HG03342 (cell line): ENCODE data around the gene MRPL2.
"Not testable (repeated sequence)": the region's sequence is repeated elsewhere in the genome, so short reads cannot be mapped to it uniquely, and the experiment has no call there.

ENCODE experiments used
- ATAC-seq: cut with Tn5 transposase; IDR thresholded peaks from one replicate; pipeline ENCODE4 v1.9.1; 2021; ENCODE audit warnings: mild to moderate bottlenecking, moderate library complexity; ENCODE audit not compliant: unreplicated experiment

The MRPL2 gene

DNA sequence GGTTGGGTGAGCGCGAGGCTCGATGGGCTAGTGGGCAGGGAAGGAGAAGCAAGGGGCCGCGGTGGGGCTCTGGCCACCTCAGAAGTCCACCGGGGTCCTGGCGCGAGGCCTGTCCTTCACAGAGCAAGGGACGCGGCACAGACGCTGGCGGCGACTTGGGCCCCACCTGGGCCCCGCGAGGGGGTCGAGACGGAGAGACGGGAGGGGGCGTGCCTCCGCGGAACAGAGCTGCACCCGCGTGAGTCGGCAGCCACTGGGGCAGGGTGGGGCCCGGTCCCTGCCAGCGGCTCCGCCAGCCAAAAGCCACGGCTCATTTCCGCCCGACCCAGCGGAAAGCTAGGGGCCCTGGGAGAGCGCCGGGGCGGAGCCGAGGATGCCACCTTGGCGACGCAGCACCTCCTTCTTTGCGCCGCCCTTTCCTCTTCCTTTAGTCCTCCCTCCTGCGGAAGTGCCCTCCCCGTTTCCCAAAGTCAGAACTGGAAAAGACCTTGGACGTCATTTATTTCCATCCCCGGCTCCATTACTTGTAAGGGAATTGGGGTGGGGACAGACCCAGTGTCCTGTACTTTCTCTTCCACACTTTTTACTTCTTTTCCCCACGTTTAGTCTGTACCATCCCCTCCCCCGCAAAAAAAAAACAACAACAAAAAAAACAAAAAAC lies 5.6 kb downstream of the MRPL2 start, which contains the start of gene CUL7:
CUL7 (minus strand) TSS at position 307 of the 661 bp plus-strand sequence. CDS start 1,063 bp downstream, outside the sequence.
- ATAC-seq, result peak; percentile 89

DNA sequence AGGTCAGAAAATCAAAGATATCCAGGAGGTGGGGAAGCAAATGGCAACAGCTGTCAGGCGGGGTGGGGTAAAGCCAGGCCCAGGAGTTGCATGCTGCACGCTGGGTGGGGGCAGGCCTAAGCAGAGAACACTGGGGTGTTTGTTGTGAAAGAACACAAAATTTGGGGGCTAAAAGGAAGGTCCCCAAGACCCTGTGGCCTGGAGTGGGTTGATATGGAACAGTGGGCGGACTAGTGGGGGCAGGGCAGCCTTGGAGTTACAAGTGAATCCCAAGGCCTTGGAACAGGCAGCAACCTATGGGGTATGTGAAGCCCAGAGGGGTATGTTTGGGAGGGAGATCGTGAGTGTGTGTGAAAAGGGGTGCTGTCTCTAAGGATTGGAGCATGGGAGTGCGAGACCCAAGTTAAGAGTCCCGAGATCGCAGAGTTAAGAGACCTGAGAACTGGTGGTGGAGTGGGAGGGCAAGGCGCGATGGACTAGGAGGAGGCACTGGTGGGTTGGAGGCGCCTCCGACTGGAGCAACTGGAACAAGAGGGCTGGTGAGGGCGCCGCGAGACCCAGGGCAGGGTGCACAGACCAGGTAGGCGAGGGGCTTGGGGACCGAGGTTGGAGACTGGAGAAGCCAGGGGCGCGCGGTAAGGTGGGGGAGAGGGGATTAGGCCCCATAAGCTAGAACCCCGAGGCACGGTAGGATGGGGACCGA lies 6.2 kb downstream of the MRPL2 start:
- peak; percentile 11 for ATAC-seq

DNA sequence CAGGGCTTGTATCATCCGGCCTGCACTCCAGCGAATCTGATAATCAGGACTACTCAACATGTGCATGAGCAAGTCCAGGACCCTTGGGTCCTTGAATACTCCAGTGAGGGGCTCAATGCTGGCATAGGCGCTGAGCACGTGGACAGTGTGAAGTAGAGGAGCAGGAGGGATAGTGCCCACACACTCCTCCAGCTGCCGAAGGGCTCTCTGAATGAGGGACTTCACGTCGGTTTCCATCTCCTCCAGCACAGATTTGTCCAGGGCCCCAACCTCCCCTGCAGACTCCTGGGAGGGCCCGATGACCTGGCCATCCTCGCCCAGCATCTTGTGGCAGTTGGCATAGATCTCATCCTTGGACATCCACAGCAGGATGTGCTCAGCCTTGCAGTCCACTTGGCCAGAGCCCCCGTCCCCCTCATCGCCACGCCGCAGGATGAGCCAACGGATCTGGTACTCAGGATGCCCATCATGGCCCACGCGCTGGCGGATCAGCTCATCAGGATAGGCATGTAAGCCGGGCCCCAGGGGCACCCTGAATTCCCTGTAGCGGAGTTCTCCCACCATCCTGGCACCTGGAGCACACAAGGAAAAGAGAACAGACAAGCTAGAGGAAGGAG lies 6.9 kb downstream of the MRPL2 start:
- no peak for ATAC-seq

DNA sequence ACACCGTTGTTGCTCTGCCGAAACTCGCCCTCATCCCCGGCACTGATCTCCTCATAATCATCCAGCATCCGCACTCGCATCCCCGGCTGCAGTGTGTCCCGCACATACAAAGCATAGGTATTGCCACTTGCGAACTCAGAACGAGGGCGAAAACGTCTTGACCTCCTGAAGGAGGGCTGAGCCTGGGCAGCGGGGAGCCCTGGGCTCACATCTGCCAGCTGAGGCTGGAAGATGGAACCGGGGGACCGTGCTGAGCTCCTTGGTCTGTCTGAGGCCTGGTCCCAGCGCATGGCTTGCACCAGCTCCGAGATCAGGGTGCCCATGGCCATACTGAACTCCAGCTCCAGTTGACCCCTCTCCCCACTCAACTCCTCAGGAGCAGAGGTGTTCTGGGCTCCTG lies 8.3 kb downstream of the MRPL2 start:
- ATAC-seq, result no peak

DNA sequence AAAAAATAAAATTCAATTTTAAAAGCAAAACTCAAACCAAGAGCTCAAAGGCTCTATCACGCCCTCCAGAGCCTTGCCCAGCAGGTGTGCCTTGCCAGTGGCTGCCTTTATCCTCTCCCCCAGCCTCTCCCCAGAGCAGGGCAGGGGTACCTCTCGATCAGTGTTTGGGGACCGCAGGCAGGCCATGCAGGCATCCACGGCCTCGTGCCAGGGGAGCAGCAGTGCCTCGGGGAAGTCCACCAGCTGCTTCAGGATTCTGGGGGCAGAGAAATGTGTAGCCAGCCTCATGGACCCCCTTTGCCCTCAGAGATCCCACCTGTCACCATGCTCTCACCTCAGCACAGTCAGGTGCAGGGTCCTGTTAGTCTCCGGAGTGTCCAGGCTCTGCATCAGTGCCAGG lies 11.2 kb downstream of the MRPL2 start:
- ATAC-seq, result no peak

DNA sequence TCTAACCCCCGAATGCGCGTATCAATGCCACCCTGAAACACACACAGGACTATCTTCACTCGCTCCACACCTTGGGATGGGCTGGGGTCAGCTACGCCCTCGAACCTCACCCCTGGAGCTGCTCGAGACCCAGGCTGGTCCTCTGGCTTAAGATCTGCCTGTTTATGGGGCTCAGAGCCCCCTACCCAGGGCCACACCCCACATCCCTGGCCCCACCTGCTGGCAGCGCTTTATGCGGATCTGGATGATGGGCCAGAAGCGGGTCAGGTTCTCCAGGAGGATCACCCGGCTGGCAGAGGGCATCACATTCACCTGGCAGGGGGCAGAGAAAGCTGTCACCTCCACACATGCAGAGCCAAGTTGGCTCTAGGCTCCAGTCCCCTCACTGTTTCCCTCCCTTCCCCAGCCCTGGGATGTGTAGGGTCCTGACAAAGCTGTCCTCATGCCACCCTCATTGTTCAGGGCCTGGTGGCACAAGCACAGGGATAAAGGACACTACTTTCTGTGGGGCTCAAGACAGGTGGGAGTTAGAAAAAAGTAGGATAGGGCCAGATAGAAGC lies 13.8 kb downstream of the MRPL2 start:
- ATAC-seq, result no peak

DNA sequence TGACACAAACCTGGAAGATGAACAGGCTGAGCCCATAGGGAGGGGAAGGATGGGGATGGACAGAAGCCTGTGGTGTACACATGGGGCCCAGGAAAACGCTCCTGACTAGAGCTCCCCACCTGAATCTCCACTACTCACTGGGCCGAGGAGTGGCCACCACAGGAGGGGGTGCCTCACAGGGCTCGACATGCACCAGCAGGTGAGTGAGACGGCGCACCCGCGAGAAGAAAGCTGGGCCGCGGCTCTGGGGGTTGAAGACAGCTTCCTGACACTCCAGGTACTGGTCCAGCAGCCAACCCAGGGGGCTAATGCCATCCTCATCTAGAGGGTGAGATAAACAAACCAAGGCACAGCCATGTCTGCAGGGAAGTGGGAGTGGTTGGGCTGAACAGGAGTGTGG lies 15.9 kb downstream of the MRPL2 start:
- no peak for ATAC-seq

DNA sequence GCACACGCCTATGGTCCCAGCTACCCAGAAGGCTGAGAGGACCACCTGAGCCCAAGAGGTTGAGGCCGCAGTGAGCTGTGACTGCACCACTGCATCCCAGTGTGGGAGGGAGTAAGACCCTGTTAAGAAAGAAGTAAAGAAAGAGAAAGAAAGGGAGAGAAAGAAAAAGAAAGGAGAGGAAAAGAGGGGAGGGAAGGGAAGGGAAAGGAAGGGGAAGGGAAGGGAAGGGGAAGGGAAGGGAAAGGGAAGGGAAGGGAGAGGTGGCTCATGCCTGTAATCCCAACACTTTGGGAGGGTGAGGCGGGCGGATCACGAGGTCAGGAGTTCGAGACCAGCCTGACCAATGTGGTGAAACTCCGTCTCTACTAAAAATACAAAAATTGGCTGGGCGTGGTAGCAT lies 17.8 kb downstream of the MRPL2 start:
- not testable (repeated sequence) for ATAC-seq

DNA sequence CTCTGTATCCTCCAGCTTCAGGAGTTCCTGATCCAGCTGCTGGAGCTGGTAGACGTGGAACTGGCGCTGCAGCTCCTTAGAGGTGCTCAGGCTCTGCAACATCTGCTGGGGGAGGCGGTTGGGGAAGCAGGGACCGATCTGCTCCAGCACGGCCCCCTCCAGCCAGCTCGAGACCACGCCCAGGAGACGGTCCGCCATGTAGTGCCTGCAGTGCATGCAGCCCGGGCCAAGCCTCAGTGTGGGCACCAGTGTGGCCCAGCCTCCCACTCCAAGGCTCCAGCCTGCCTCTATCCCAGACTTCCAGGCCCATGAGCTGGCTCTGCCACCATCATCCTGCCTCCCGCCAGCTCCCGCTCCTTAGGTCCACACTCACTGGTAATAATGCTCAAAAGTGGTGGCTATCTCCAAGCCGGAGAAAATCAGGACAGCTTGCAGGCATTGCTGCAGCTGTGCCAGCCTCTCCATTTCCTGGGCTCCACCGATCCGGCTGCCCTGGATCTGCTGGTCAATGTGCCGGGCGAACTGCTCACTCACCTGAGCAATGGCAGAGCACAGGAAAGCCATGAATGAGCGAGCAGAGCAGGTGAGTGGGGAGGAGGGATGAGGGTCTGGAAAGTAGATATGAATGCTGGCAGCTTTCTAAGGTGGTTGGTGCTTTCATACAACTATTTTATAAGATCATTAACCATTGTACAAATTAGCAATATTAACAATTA lies 18.5 kb downstream of the MRPL2 start:
- no peak for ATAC-seq

DNA sequence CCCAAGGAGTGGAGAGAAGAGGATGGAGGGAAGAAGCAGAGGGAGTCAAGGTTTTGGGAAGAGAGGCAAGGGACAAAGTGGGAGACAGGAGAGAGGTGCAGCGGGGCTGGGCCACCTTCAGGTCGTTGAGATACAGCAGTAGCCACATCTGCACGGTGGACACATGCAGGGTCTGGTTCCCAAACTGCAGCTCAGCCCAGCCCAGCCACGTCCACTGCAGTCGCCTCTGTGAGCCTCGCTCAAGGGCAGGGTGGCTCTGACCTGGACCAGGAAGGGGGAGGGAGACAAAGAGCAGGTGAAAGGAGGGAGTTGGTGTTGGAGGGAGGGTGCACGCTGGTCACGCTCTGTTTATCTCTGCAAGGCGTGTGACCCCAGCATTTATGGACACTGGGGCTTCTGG lies 20.5 kb downstream of the MRPL2 start:
- no peak for ATAC-seq

DNA sequence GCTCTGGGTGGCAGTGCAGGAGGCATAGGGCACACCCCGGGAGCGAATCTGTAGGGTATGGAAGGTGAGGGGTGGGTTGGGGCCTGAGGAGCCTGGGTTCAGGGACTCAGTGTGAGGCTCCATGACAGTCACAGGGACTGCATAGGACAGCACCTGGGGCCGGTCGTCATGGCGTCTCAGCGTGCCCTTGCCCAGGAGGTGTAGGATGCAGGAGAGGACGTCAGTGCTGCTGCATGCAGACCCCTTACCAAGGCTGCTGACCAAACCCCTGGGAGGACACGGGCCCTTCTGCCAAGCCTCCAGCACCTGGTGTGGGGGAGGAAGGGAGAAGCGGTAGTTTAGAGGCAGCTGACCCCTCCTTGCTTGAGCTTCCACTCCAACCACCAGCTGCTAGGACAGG lies 21.5 kb downstream of the MRPL2 start:
- no peak for ATAC-seq

DNA sequence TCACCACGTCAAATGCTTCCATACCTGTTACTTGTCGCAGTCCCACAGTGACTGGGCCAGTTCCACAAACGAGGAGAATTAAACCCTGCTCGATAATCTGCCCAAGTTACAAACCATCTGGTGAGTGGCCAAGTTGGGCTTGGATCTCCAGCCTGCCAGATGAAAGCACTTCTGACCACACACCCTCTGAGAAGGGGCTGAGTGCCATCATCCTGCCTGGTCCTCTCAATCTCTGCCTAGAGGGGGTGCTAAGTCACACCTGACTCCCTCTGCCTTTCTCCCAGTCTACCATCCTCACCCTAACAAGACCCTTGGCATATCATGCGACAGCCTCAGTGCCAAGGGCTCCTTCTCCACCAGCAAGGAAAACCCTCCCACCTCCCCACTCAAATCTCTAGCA lies 22.0 kb downstream of the MRPL2 start:
- no peak for ATAC-seq

DNA sequence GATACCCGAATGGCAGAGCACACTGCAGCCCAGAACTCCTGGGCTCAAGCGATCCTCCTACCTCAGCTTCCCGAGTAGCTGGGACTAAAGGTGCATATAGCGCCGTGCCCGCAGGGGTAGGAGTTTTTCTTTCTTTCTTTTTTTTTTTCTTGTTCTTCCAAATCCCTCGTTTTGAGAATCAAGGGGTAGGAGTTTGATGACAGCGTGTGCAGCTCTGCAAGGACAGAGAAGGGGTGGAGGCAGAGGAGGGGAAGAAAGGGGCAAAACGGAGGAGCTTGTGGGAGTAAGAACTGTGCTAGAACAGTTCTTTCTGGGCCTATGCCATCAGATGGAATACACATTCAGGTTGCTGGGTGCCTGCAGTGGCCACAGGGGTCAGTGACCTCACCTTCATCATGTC lies 22.5 kb downstream of the MRPL2 start:
- ATAC-seq, result no peak

DNA sequence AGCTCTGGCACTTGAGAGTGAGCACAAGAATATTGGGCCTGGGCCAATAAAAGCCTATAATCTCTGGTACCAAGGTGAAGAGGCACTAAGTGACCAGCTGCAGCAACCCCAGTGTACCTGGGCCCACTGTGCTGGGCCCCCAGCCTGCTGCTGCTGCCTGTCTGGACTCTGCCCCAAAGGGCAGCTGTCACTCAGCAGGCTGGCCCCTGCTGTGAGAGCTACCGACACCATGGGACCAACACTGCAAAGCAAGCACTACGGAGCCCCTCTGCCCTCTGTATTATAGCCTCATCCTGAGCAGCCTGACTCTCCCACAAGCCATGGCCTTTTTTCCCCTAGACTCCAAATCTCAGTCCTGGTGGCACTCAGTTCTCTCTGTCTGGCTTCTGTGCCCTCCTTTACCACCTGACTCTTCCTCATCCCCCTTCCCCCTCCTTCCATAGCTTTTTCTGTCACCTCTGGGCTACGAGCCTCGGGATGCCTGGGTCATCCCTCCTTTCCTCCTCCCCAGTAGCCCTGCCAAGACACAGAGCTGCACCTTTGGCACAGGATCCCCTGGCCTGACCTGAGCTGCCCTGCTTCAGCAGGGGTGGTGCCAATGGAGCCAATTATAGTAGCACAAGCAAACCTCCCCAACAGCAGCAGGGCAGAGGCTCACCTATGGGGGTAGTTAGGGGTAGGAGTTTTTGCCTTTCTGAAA lies 23.6 kb downstream of the MRPL2 start:
- no peak for ATAC-seq

DNA sequence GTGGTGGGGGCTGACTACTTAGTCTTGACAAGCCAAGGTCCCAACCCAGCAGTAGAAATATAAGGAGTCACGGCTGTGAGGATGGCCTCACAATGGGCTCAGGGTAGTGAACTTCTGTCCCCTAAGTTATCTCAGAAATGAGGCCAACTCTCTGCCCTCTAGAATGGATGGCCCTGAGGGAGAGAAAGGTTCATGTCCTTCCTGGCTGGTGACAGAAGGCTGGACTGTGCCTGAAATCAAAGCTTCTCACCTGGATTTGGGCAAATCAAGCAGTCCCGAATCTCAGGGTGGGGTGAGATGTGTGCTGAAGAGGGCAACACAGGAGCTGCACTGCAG lies 25.1 kb downstream of the MRPL2 start:
- ATAC-seq, result no peak

DNA sequence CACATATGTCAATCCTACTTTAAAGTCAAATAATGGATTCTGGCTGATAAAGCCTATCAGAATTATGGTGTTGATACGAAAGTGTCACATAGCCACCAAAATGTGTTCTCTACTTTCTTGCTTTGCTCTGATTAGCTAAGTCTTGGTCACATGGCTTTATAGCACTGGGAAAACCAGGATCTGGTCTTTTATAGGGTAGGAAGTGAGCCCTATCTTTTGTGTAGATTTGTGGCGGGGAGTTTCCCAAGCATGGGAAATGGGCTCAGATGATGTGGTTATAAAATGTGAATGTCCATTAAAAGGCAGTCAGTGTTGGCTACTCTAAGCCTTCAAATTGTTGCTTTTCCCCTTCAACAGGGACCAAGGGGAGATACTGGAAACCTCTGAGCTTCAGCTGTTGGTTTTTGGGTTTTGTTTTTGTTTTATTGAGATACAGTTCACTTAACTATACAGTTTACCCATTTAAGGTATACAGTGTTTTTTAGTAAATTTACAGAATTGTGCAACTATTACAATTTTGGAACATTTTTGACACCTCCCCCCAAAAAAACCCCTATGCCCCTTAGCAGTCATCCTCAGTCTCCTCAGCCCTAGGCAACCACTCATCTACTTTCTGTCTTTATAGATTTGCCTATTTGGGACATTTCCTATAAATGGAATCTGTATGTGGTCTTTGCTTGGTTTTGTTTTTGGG lies 25.6 kb downstream of the MRPL2 start:
- no peak for ATAC-seq

DNA sequence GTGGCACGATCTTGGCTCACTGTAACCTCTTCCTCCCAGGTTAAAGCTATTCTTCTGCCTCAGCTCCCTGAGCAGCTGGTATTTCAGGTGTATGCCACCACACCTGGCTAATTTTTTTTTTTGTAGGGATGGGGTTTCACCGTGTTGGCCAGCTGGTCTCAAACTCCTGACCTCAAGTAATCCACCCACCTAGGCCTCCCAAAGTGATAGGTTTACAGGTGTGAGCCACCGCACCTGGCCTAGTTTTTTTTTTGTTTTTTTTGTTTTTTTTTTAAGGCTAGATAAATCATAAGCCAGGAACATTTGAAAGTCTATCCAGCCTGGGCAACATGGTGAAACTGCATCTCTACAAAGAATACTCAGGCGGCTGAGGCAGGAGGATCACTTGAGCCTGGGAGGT lies 26.9 kb downstream of the MRPL2 start:
- ATAC-seq, result no peak

DNA sequence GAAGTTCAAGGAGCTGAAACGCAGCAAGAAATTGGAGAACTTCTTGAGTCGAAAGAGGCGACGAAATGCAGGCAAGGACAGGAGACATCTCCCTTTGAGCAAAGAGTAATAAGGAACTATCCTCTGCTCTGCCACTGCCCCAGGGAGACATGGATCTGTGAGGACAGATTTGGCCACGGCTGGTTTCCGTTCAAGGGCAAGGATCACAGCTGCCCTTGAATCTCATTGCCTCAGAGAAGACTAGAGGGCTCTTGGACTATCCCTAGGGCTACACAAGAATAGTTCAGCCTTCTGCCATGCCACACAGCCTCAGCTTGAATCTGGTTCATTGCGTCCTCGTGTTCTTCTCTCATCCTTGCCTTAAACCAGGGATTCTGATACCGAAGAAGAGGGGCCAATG lies 30.1 kb downstream of the MRPL2 start:
- no peak for ATAC-seq

DNA sequence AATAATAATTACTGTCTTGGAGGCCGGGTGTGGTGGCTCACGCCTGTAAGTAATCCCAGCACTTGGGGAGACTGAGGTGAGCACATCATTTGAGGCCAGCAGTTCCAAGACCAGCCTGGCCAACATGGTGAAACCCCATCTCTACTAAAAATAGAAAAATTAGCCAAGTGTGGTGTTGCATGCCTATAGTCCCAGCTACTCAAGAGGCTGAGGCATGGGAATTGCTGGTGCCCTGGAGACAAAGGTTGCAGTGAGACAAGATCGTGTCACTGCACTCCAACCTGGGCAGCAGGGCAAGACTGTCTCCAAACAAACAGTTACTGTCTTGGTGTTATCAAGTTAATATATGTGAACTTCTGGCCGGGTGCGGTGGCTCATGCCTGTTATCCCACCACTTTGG lies 32.9 kb downstream of the MRPL2 start:
- no peak for ATAC-seq

DNA sequence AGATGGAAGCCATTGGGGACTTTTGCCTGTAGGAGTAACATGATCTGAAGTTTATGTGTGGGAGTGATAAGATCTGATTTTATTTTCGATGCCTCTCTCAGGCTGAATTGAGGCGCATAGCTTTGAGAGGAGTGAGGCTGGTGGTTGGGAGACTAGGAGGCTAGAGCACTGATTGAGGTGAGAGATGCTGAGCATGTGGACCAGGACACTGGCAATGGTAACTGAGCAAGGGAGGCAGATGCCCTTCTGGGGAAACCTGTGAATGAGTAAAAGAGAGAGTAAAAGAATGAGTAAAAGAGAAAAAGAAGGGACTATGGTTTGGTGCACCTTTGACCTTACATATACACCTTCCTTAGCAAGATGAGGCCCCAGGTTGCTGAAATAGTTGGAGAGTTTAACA lies 34.8 kb downstream of the MRPL2 start:
- ATAC-seq, result no peak
